OCI-LY1 (cell line): ENCODE data around the gene RTBDN.

Experiments
- EZH2 ChIP-seq: fragments of 200-600 bp; sonication (generic), shearing (Covaris generic); IDR thresholded peaks from 2 replicates; pipeline ENCODE4 v1.8.0; 2017; ENCODE audit warnings: borderline replicate concordance, mixed run types, mild to moderate bottlenecking, antibody characterized with exemption, low read length, moderate library complexity, mixed read lengths
- TF ChIP-seq, protein P1 (sequence below): fragments of 200-600 bp; sonication (generic), shearing (Covaris generic); IDR thresholded peaks from 2 replicates; pipeline ENCODE4 v1.5.1; 2017; ENCODE audit warnings: mild to moderate bottlenecking, antibody characterized with exemption, low read length, moderate library complexity, mixed read lengths

DNA sequence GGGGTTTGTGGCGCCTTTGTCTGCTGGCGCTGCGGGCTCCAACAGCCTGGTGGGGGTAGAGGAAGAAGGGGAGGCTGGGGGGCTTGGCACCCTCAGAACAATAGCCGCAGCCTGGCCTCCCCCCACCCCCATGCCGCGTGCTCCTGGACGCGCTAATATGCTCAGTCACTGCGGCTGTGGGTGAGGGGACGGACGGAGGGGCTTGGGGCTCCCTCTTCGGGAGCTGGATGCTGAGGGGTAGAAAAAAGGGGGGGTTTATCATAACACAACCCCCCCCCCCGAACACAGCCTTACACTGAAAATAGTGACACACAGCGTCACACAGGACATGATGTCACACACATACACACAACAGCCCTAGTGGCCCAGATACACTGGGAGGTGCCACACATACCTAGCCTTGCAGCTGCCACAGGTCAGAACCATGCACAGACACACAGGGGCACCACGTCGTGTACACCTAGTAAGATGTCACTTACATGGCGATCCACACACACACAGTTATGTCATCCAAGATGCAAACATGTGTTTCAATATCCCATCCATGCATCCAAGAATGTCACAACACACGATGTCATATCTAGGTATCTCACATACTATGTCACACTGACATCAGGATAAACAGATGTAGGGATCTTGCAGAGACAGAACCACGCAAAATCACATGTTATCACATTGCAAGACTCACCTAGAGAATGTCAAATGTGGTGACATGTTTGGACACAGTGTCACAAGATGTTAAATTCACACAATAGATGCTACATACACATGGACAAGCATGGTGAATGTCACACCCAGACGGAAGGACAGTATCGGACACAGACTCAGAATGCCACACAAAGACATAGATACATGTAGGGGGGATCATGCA is 4.7 kb upstream of the RTBDN start:
- TF ChIP-seq, protein P1, sequence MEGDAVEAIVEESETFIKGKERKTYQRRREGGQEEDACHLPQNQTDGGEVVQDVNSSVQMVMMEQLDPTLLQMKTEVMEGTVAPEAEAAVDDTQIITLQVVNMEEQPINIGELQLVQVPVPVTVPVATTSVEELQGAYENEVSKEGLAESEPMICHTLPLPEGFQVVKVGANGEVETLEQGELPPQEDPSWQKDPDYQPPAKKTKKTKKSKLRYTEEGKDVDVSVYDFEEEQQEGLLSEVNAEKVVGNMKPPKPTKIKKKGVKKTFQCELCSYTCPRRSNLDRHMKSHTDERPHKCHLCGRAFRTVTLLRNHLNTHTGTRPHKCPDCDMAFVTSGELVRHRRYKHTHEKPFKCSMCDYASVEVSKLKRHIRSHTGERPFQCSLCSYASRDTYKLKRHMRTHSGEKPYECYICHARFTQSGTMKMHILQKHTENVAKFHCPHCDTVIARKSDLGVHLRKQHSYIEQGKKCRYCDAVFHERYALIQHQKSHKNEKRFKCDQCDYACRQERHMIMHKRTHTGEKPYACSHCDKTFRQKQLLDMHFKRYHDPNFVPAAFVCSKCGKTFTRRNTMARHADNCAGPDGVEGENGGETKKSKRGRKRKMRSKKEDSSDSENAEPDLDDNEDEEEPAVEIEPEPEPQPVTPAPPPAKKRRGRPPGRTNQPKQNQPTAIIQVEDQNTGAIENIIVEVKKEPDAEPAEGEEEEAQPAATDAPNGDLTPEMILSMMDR = no peak
- TF ChIP-seq EZH2 = no peak
